Mesothelial cell of epicardium (in vitro differentiated cells): ENCODE data around the gene LPGAT1. TPM values are rescaled to one million over a fixed set of nuclear protein-coding genes. Genes with fewer than 3 reads are reported as not detected.

Experiments
- DNase-seq, 2 experiments: peaks; one replicate each; pipeline ENCODE4 v3.0.0; 2021; ENCODE audit warnings: low spot score in 2 of 2; ENCODE audit not compliant: unreplicated experiment in 2 of 2
- H3K27ac Mint-ChIP-seq: 2 replicates; pipeline ENCODE4 v1.8.0; 2021; ENCODE audit warnings: mixed read lengths
- H3K27me3 Mint-ChIP-seq: 2 replicates; pipeline ENCODE4 v1.8.0; 2021; ENCODE audit warnings: low read depth, mixed read lengths
- H3K36me3 Mint-ChIP-seq: 2 replicates; pipeline ENCODE4 v1.8.0; 2021; ENCODE audit warnings: mixed read lengths
- H3K4me1 Mint-ChIP-seq: 2 replicates; pipeline ENCODE4 v1.8.0; 2021; ENCODE audit warnings: mixed read lengths
- H3K4me3 Mint-ChIP-seq: 2 replicates; pipeline ENCODE4 v1.8.0; 2021; ENCODE audit warnings: mild to moderate bottlenecking, moderate library complexity, mixed read lengths
- H3K9me3 Mint-ChIP-seq: 2 replicates; pipeline ENCODE4 v1.8.0; 2021; ENCODE audit warnings: mixed read lengths
- CTCF ChIP-seq: fragments of 200-600 bp; sonication (generic); IDR thresholded peaks from one replicate; pipeline ENCODE4 v1.5.0; 2021; ENCODE audit warnings: antibody characterized with exemption; ENCODE audit not compliant: unreplicated experiment
- total RNA-seq: library from RNA; stranded (reverse); gene quantifications from 3 replicates; pipeline ENCODE4 v1.2.1, GENCODE V29; 2021

LPGAT1 gene
- total RNA-seq, 1 donor from 2014 or later: 29.8 TPM

DNA sequence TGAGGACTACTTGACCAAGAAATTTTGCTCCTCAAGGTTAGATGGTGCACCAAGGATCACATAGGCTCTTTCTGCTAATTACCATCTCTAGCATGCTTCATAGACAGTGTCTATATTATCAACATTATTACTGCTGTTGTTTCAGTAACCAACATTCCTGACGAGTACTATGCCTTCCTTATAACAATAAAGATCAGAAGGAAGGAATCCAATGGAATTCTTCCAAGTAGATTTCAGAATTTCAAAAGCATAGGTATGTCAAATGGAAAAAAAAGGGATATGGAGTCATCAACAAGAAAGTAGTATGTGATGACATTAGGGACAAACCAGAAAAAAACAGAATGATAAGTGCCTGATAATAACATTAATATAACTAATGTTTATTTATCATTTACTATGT, 39.6 kb upstream of the LPGAT1 start:
- Mint-ChIP-seq H3K4me1 (no peaks in the 10 kb centered on the region), H3K9me3 (peaks cover 23% of the 10 kb centered on the region), H3K4me3 (no peak overlapping the region), H3K27me3 (peaks cover 3% of the 10 kb centered on the region), H3K27ac (no peak overlapping the region), H3K36me3 (no peaks in the 10 kb centered on the region)
- TF ChIP-seq CTCF: no peak
- DNase-seq: no peak

DNA sequence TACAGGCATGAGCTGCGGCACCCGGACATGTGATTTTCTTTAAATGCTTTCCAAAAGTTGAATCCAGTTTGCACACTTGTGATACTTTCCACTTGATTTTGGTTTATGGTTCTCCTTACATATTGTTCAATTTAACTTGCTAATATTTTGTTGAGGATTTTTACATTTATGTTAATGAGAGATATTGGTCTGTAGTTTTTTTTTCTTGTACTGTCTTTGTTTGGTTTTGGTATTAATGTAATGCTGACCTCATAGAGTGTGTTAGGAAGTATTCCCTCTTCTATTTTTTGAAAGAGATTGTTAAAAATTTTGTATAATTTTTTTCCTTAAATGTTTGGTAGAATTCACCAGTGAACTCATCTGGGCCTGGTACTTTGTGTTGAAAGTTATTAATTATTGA, 34.6 kb upstream of the LPGAT1 start:
- DNase-seq: no peak
- Mint-ChIP-seq H3K27ac (no peak overlapping the region), H3K36me3 (no peaks in the 10 kb centered on the region), H3K4me3 (no peak overlapping the region), H3K4me1 (no peaks in the 10 kb centered on the region), H3K9me3 (peaks cover 43% of the 10 kb centered on the region), H3K27me3 (no peaks in the 10 kb centered on the region)
- TF ChIP-seq CTCF: no peak

DNA sequence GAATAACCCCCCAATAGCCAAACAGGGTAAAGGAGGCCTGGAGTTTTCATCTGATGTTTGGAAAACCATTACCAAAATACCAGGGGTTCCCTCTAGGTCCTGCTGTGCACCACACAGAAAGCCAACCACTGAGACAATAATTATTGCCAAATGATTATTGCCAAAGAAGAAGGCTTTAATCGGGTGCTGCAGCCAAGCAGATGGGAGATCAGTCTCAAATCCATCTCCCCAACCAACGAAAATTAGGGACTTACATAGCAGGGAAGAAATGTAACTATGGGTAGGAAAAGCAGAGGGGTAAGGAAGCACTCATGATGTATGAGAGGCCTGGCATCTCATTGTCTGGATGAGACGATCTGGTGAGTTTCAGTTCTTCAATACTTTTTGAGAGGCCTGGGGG, 28.8 kb upstream of the LPGAT1 start:
- Mint-ChIP-seq H3K27me3 (peaks cover 3% of the 10 kb centered on the region), H3K4me1 (no peaks in the 10 kb centered on the region), H3K36me3 (no peaks in the 10 kb centered on the region), H3K4me3 (no peak overlapping the region), H3K27ac (no peak overlapping the region), H3K9me3 (peaks cover 46% of the 10 kb centered on the region)
- TF ChIP-seq CTCF: no peak
- no peak for DNase-seq

DNA sequence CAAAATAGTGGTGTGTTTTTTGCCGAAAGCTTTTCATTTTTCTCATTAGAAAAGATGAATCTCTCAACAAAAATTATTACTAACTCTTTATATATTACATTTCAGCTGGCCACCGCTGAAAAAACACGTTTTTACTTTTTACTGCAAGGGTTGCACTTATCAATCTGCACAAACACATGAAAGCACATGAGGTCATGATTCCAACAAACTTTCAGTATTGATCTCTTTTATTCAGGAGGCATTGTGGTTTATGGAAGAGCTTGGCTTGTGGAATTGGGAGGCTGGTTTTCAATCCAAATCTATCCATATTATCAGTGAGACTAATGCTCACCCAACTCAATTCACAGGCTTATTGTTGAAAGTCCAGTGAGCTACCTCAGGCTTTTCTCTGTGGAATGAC, 20.6 kb upstream of the LPGAT1 start:
- H3K27ac Mint-ChIP-seq: no peak overlapping the region
- no peaks in the 10 kb centered on the region for H3K36me3 Mint-ChIP-seq
- H3K9me3 Mint-ChIP-seq: peaks cover 7% of the 10 kb centered on the region
- H3K4me1 Mint-ChIP-seq: no peaks in the 10 kb centered on the region
- DNase-seq: no peak
- no peak overlapping the region for H3K4me3 Mint-ChIP-seq
- no peak for TF ChIP-seq CTCF
- peaks cover 3% of the 10 kb centered on the region for H3K27me3 Mint-ChIP-seq

GRCh38 chr1:211843507-211844298, 13.1 kb upstream of the LPGAT1 start:
- Mint-ChIP-seq H3K4me3 (no peak overlapping the region), H3K9me3 (peaks cover 2% of the 10 kb centered on the region), H3K4me1 (no peaks in the 10 kb centered on the region), H3K27ac (no peak overlapping the region), H3K36me3 (no peaks in the 10 kb centered on the region), H3K27me3 (peaks cover 17% of the 10 kb centered on the region)
- DNase-seq: no peak
- no peak for TF ChIP-seq CTCF
